22Rv1 (cell line): ENCODE data around the gene LAMA2.

Source experiments
- ZFX ChIP-seq: fragments of 450-650 bp; IDR thresholded peaks from 2 replicates; pipeline ENCODE4 v1.6.1; 2017; ENCODE audit warnings: antibody characterized with exemption, borderline replicate concordance
- TF ChIP-seq, protein P1 (sequence below): fragments of 450-650 bp; IDR thresholded peaks from 2 replicates; pipeline ENCODE4 v1.5.1; 2017; ENCODE audit warnings: mild to moderate bottlenecking

GRCh38 chr6:129112591-129112990 lies 229.7 kb downstream of the LAMA2 start:
- TF ChIP-seq, protein P1, sequence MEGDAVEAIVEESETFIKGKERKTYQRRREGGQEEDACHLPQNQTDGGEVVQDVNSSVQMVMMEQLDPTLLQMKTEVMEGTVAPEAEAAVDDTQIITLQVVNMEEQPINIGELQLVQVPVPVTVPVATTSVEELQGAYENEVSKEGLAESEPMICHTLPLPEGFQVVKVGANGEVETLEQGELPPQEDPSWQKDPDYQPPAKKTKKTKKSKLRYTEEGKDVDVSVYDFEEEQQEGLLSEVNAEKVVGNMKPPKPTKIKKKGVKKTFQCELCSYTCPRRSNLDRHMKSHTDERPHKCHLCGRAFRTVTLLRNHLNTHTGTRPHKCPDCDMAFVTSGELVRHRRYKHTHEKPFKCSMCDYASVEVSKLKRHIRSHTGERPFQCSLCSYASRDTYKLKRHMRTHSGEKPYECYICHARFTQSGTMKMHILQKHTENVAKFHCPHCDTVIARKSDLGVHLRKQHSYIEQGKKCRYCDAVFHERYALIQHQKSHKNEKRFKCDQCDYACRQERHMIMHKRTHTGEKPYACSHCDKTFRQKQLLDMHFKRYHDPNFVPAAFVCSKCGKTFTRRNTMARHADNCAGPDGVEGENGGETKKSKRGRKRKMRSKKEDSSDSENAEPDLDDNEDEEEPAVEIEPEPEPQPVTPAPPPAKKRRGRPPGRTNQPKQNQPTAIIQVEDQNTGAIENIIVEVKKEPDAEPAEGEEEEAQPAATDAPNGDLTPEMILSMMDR = no peak
- no peak for TF ChIP-seq ZFX
